T-helper 1 cell treated with Interleukin-12 subunit alpha and Interleukin-12 subunit beta and Interleukin-4 antibody, amounts not matched to agents 30 ng/mL and 1 ng/mL, for 36 hours (primary cell): Measurements from ENCODE around the gene FHIT. TPM values are rescaled to one million over a fixed set of nuclear protein-coding genes. Genes with fewer than 3 reads are reported as not detected.

Experiments used
- intact Hi-C: fragments of 100-400 bp; cut with micrococcal nuclease; formaldehyde crosslinking; loops from one replicate; pipeline ENCODE4 v1.15.1; 2024
- total RNA-seq: library from RNA; stranded (reverse); gene quantifications from 2 replicates; pipeline ENCODE4 v1.2.3, GENCODE V29; 2022

Gene FHIT
- total RNA-seq, 1 donor from 2014 or later = 40.4 TPM

DNA sequence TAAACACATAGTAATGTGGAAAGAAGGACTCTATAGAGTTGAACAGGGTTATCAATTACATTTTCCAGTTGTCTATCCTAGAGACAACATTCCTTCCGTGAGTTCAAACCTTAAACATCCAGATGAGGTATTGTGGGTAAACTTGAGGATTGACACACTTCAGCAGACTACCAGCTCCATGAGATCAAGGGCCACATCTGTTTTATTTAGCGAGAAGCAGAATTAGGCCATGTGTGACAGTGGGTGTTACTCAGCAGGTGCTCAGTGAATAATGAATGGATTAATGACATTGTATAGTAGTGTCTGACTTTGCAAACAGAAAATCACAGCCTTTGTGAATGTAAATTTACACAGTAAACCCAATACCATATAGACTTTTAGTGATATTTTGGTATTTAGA is 1260.3 kb downstream of the FHIT start:
- intact Hi-C loops = no loop called here

DNA sequence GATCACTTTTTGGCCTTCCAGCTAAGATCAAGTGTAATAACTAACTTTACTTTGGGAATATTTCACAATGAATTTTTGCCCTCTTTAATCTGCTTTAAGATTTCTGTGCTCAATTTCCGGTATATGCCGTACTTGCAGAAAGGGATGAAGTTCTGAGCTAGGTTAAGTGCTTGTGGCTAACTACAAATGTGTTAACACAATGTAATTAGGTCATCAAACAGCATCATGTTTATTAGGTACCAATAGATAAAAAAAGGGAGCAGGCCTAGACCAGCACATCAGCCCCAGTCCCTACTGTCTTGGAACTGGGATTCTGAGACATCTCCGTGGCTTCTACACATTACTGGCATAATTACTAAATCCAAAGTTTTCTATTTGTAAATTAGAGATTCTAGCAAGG is 1268.7 kb downstream of the FHIT start:
- intact Hi-C loops = loop anchor here (10.0 kb wide), 2 partner anchors 408 to 1272 kb away; partner anchors contain the start of gene FHIT

DNA sequence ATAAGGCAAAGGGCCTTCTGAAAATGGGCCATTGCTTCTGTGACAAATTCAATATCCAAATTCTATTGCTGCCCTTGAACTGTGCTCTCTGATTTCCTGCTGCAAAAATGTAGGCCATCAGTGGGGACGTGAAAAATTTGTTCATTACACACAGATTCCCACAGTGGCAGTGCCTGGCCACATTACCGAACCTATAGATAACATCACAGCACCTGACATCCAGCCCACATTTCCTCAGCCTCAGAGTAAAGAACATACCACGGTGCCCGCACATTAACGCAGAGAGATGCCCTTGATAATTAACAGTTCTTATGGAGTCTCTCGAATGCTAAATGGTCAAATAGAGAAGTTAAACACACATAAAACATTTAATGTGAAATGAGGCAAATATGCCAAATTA is 1269.9 kb downstream of the FHIT start:
- intact Hi-C loops = loop anchor here (10.0 kb wide), 2 partner anchors 407 to 1273 kb away; partner anchors contain the start of gene FHIT

DNA sequence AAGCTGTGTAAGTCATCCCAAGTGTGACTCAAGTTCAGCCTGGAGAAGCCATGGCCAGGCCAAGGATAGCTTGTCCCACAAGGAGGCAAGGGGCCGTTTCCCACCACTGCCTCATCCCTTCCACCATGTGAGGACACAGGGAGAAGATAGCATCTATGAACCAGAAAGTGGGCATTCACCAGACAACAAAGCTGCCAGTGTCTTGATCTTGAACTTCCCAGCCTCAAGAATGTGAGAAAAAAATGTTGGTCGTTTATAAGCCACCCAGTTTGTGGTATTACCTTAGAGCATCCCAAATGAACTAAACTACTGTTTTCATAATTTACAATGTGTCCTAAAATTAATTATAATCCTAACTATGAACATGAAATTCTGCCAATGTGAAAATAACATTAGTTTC is 1270.7 kb downstream of the FHIT start:
- intact Hi-C loops = loop anchor here (10.0 kb wide), 2 partner anchors 406 to 1274 kb away; partner anchors contain the start of gene FHIT

DNA sequence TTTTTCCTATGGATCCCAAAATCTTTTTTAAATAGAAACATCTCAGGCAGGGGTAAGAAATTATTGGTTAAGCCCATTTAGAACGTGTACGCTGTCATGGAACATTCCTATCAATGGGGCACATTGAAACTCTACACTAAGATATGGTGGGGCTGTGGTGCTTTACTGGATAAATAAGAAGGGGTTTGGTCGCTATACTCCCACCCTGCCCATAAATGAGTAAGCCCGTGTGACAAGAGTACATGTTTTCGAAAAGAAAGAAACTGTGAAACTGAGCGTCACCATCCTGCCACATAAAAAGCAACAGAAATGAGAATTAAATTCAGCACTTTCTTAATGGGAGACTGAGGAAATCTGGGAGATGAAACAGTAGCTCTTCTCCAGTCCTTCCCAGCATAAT is 1271.7 kb downstream of the FHIT start:
- intact Hi-C loops = loop anchor here (1.0 to 2.0 kb wide), 4 partner anchors 31 to 100 kb away; no protein-coding TSS in a partner anchor

DNA sequence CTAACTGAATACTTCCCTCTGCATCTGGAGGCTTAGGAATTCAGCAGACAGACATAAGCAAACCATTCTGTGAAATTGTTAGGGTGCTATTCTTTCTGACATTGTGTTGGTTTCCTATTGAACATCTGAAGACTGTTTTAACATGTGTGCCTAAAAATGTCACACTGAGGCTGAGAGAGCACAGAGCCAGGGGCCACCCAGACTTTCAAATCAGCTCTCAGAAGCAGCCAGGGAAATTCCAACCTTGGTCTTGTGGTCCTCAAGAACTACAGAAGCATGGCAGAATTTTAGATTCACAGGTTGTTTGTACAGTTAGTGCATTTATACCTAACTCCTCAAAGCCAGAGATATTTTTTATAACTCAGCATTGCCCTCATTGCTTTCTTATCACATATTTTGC is 1272.3 kb downstream of the FHIT start:
- intact Hi-C loops = loop anchor here (1.0 to 2.0 kb wide), 4 partner anchors 32 to 100 kb away; no protein-coding TSS in a partner anchor

DNA sequence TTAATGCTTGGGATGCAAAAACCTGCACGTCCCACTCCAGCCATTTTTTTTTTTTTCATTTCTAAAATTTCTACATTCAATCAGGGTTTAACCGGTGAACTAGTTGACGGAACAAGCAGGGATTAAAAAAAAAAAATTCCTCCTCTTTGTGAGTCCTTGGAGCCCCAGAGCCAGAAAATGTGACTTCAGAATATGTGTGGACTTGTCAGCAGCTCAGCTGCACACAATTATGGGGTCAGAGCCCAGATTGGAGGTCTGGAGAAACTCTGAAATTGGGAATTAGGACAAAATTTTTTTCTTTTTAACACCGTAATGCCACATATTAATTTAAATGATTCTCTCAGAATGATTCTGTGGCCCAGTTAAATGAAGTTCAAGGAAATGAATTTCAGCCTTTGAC is 1280.5 kb downstream of the FHIT start:
- intact Hi-C loops = no loop called here

DNA sequence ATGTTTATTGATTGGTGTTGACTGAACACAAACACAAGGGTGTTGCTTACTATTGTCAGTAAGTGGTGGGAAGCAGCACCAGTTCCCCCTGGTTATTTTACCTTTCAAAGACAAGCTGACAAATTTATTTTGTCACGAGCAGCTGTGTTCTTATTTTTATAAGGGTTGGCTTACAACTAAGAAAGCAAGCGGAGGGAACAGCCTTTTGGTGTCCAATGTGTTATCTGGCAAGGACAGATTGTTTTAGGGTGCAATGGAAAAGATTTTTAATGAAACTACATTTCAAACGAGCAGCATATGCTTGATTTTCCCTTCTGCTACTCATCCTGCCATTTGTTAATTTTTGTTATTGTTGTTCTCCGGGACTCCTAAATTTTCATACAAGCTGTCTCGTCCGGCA is 1280.9 kb downstream of the FHIT start:
- intact Hi-C loops = no loop called here

DNA sequence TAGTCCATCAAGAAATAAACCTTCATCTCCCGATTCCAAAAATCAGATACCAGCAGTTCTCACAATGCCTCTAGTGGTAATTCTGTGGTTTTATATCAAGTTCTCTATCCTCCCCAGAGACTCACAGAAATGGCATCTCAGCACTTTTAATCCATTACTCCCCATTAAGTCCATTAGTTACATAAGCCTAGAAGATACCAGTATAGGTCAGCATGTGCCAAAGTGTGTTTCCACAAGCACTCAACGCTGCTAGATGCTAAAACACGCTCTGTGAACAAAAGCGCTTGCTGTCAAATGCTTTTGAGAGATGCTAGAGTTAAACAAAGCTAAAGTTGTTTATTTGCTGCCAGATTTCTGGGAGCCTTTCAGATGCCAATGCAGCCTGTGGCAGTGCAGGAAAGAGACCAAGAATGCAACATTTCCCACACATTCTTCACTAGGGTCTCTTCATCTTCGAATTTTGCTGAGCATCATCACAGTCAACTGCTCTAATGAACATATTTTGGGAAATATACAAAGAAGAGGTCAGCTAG is 1282.7 kb downstream of the FHIT start:
- intact Hi-C loops = no loop called here

DNA sequence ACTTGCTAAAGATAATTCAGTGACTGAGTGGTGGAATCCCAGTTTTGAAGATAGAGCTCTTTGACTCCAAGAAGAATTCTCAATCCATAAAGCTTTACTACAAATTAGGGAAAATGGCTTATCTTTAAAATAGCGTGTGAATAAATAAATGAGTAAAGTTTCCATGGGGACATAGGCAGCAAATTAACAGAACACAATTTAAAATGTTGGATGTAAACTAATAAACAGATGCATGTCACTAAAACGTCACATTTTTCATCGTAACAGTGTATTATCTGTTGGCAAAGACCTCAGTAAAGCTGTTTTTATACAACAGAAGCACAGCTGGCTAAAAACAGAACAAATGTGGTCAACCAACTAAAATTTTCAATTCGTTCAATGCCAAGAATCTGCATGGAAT is 1287.6 kb downstream of the FHIT start:
- intact Hi-C loops = no loop called here

DNA sequence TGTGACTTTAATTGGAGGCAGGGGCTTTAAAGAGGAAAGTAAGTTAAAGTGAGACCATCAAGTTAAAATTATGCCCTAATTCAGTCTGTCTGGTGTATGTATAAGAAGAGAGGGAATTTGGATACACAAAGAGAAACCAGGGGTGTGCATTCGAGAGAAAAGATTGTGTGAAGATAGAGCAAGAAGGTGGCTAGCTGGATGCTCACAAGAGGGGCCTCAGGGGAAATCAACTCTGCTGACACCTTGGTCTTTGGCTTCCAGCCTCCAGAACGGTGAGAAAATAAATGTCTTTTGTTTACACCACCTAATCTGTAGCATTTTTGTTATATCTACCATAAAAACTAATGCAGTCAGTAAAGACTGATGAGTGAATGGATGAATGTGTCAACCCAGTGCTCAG is 1294.1 kb downstream of the FHIT start:
- intact Hi-C loops = no loop called here

DNA sequence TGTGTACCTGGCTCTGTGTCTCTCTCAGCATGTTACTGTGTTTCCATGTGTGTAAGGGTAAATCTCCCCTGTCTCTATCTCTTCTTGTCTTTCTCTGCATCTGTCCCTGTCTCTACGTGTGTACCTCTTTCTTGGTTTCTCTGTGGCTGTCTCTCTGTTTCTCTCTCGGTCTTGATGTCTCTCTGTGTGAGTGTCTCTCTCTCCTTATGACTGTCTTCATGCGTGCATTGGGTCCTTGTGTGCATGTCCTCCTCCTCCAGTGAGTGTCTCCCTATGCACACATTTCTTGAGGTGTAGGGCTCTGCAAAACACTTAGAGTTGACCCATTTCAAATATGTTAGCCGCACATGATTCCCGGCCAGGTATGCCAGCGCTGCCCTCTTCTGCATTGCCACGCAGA is 1298.1 kb downstream of the FHIT start:
- intact Hi-C loops = no loop called here

DNA sequence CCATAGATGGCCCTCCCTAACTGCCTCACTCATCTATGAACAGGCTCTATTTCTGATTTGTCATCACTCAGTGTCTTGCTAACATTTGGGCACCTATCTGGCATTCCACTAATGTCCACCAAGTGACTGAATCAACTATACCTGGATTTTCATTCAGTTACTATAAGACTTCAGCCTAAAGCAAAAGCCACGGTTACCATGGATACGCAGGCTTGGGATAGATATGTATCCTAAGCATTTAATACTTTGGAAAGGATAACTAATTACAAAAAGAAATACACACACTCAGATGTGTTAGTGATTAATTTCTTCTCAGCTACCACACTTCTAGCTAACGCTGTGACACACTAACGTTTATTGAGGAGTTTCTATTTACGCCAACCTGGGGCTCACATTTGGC is 1301.9 kb downstream of the FHIT start:
- intact Hi-C loops = no loop called here

DNA sequence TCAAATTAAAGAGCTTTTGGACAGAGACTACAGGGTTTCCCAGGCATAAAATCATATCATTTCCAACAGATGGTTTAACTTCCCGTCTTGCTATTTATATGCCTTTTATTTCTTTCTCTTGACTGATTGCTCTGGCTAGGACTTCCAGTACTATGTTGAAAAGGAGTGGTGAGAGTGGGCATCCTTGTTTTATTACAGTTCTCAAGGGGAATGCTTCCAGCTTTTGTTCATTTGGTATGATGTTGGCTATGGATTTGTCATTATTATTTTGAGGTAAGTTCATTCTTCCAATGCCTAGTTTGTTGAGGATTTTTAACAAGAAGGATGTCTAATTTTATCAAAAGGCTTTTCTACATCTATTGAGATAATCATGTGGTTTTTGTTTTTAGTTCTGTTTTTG is 1304.9 kb downstream of the FHIT start:
- intact Hi-C loops = no loop called here

DNA sequence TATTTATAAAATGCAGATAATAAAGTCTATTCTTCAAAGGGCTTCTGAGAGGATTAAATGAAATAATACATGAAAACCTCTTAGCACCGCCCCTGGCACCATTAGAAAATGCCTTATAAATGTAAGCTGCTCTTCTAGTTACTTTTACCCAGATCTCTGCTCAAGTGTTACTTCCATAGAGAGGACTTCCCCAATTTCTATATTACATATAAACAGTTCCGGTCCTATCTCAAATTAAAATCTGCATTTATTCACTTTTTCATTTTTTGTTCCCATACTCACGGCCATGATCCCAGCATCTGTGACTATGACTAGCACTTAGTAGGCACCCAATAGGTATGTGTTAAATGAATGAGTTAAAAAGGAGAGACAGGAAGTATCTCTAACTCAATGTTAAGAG is 1310.5 kb downstream of the FHIT start:
- intact Hi-C loops = no loop called here

DNA sequence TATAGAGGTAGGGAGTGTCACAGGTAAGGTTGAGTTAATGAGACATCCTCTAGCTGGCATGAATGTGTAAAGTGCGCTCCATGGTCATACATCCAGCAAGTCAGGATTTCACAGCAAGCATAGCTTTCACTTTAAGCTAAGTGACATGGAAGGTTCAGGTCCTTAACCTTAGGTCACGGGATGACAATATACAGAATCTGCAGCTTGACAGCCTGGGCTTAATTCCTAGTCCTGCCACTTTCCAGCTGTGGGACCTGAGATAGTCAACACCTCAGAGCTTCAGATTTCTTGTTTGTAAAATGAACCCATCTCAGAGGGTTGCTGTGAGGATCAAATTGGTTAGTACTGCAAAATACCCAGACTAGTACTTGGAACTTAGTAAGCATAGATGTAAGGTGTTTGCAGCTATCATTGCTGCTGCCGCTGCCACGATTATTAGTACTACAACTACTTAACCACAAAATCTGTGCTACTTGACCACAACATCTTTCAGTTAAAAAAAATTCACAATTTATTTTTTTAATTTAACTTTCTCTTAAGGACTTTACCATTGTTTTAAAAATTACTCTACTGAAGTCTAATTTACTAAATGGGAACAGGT is 1311.3 kb downstream of the FHIT start:
- intact Hi-C loops = loop anchor here (10.0 kb wide), 1 partner anchor 105 kb away; no protein-coding TSS in a partner anchor

DNA sequence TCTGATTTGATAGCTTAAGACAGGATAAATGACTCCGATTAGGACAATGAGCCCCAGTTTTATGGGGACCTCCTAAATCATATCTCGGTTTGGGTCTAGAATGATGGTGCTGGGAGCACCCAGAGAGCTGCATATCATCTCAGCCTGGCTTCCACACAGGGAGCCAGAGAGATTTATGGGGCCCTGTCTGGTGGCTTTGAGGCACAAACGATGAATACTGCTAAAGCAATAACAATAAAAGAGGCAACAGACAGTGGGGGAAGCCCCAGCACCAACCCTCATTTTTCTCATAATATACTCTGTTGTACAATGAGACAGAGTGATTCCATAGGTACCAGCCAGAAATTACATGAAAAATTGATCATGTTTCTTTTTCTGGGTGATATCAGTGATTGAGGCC is 1312.4 kb downstream of the FHIT start:
- intact Hi-C loops = loop anchor here (10.0 kb wide), 1 partner anchor 106 kb away; no protein-coding TSS in a partner anchor

DNA sequence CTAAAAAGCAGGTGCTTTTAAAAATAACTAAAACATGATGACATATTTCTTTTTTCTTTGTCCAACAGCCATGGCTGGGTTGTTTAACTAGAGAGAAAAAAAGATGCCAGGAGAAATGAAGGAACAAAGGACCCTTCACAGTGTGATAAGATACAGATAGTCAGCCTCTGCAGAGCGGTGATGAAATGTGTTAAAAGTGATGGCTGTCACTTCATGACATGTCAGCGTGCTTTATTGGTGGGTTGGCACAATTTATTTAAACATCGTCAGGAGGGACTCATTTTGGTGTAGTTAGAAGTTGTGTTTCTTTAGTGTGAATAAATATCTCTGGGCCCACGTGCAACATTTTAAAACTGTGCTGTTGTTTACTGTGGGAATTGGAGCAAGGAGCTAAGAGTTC is 1314.1 kb downstream of the FHIT start:
- intact Hi-C loops = loop anchor here (10.0 kb wide), 1 partner anchor 108 kb away; no protein-coding TSS in a partner anchor

DNA sequence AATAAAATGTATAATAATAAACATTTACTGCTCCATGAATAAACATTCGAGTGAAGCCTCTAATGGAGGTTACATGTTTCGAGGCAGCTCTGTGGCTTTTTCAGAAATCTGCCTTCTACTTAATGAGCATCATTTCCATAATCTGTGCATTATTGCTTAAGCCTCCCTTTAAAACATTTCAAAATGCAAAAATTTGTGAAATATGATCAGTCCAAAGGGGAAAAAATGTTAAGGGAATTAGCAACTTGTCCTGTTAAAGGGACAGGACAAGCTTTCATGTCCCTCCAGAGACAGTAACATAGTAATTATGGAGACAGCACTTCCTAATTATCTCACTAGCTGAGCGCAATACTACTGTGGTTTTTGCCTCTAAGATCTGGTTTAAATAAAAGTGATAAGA is 1314.8 kb downstream of the FHIT start:
- intact Hi-C loops = loop anchor here (10.0 kb wide), 1 partner anchor 108 kb away; no protein-coding TSS in a partner anchor

DNA sequence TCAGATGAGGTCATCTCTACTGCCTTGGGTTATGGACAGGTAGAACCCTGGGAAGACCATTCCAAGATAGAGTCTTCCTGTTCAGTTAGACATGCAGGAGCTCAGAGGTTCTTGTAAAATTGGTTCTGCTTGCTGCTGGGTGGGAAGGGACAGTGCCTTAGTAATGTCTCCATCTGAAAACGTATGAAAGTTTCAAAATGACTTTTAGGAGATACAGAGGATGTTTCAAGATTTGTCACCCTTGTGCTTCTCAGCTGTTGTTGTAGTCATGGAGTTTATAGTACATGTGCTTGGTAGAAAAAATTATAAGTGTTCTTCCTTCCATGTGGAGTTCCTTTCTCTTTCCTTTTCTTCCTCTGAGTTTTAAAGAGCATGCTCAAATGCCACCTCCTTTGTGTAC is 1316.2 kb downstream of the FHIT start:
- intact Hi-C loops = loop anchor here (1.0 to 10.0 kb wide), 5 partner anchors 44 to 478 kb away; no protein-coding TSS in a partner anchor

DNA sequence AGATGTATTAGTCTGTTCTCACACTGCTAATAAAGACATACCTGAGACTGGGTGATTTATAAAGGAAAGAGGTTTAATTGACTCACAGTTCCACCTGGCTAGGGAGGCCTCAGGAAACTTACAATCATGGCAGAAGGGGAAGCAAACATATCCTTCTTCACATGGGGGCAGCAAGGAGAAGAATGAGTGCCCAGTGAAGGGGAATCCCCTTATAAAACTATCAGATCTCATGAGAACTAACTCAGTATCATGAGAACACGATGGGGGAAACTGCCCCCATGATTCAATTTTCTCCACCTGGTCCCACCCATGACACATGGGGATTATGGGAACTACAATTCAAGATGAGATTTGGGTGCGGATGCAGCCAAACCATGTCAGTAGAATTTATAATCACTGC is 1316.7 kb downstream of the FHIT start:
- intact Hi-C loops = loop anchor here (2.0 to 10.0 kb wide), 3 partner anchors 44 to 152 kb away; no protein-coding TSS in a partner anchor

DNA sequence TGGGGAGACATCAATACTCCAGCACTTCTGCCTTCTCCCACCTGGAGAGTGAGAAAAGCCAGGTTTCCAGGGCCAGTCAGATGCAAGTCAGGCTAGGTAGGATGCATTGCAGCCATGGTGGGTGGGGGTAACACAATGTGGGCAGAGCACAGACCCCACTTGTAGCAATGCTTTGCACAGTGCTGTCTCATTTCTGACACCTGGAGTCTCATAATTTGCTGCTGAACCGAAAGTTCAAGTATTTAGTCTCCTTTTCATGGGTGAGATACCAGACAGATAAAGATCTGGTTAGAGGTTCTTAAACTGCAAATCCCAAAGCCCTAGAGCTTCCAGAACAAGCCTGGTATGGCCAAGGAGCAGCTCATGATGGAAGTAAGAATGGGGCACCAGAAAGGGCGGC is 1321.1 kb downstream of the FHIT start:
- intact Hi-C loops = loop anchor here (10.0 kb wide), 1 partner anchor 115 kb away; no protein-coding TSS in a partner anchor

DNA sequence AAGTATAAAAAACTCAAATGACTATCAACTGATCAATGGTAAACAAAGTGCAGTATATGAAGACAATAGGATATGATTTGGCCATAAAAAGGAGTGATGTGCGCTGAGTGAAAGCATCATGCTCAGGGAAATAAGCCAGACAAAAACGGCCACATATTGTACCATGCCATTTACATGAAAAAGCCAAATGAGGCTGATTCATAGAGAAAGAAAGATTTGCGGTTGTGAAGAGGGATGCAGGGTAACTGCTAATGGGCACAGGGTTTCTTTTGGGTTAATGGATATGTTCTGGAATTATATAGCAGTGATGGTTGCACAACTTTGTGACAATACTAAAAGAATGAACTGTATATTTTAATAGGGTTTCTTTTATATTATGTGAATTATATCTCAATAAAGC is 1324.2 kb downstream of the FHIT start:
- intact Hi-C loops = no loop called here
